Natural killer cell (primary cell): ENCODE data around the gene ZNF341. TPM values are rescaled to one million over a fixed set of nuclear protein-coding genes. Genes with fewer than 3 reads are reported as not detected.

Experiments used
- ATAC-seq, 3 donors: fragments of 150-1000 bp in 2 of 3; fragments of 200-7000 bp in 1 of 3; cut with Tn5 transposase; 1 replicate in 1 of 3; 2 replicates in 2 of 3; pipeline ENCODE4 v1.10.0; 2021; ENCODE audit warnings: mild to moderate bottlenecking in 2 of 3, moderate library complexity in 2 of 3
- DNase-seq, 2 donors: peaks; one replicate each; pipeline versions ENCODE4 v3.0.0 to v3.0.0-alpha.2; 2013 to 2021; ENCODE audit warnings: mixed read lengths in 1 of 2
- H3K27ac ChIP-seq: one replicate; pipeline ENCODE4 v1.5.1; 2013; ENCODE audit warnings: mild to moderate bottlenecking, low read length
- H3K27me3 ChIP-seq: one replicate; pipeline ENCODE4 v1.6.1; 2013; ENCODE audit warnings: low read length; ENCODE audit not compliant: control insufficient read depth, insufficient read depth
- H3K36me3 ChIP-seq: one replicate; pipeline ENCODE4 v1.6.1; 2013; ENCODE audit warnings: low read length; ENCODE audit not compliant: control insufficient read depth, insufficient read depth
- H3K4me1 ChIP-seq: one replicate; pipeline ENCODE4 v1.6.1; 2013; ENCODE audit warnings: low read length; ENCODE audit not compliant: control insufficient read depth, insufficient read depth
- H3K4me3 ChIP-seq: one replicate; pipeline ENCODE4 v1.5.1; 2013; ENCODE audit warnings: low read length
- H3K9me3 ChIP-seq: one replicate; pipeline ENCODE4 v1.6.1; 2013; ENCODE audit warnings: low read length; ENCODE audit not compliant: control insufficient read depth, insufficient read depth
- H3K27ac Mint-ChIP-seq, 2 donors: one replicate each; pipeline ENCODE4 v1.8.0; 2022; ENCODE audit warnings: mild to moderate bottlenecking in 2 of 2, mixed read lengths in 2 of 2, moderate library complexity in 1 of 2
- H3K27me3 Mint-ChIP-seq, 2 donors: one replicate each; pipeline ENCODE4 v1.8.0; 2022; ENCODE audit warnings: low read depth in 2 of 2, mixed read lengths in 2 of 2
- H3K36me3 Mint-ChIP-seq: one replicate; pipeline ENCODE4 v1.8.0; 2022; ENCODE audit warnings: mixed read lengths
- H3K4me1 Mint-ChIP-seq, 2 donors: one replicate each; pipeline ENCODE4 v1.8.0; 2022; ENCODE audit warnings: mixed read lengths in 2 of 2
- H3K4me3 Mint-ChIP-seq: one replicate; pipeline ENCODE4 v1.8.0; 2022; ENCODE audit warnings: mild to moderate bottlenecking, moderate library complexity, mixed read lengths
- H3K9me3 Mint-ChIP-seq, 2 donors: one replicate each; pipeline ENCODE4 v1.8.0; 2022; ENCODE audit warnings: mixed read lengths in 2 of 2
- WGBS: methylation state at CpG from one replicate; pipeline ENCODE4 v1.1.7; 2013; ENCODE audit warnings: missing lambda C conversion rate; ENCODE audit not compliant: insufficient coverage; 5-methylcytosine and 5-hydroxymethylcytosine counted together
- intact Hi-C: fragments of 100-400 bp; cut with micrococcal nuclease; formaldehyde crosslinking; loops from one replicate; pipeline ENCODE4 v1.14.2; 2022
- total RNA-seq, 4 donors: library from RNA; stranded (reverse); fragments of 120-200 nt in 1 of 4; gene quantifications; one replicate each; pipeline versions ENCODE4 v1.2.3 to v1.2.4, GENCODE V29; 2013 to 2022
- TF ChIP-seq, protein P1 (sequence below): fragments of 200-600 bp; IDR thresholded peaks from one replicate; pipeline ENCODE4 v1.8.0; 2022; ENCODE audit warnings: antibody characterized with exemption

Gene ZNF341
- total RNA-seq, 3 donors from 2014 or later (not counting 1 experiment from before 2014, with no cell fraction given) = 3.6 to 5.1 (median 4.3) TPM

DNA sequence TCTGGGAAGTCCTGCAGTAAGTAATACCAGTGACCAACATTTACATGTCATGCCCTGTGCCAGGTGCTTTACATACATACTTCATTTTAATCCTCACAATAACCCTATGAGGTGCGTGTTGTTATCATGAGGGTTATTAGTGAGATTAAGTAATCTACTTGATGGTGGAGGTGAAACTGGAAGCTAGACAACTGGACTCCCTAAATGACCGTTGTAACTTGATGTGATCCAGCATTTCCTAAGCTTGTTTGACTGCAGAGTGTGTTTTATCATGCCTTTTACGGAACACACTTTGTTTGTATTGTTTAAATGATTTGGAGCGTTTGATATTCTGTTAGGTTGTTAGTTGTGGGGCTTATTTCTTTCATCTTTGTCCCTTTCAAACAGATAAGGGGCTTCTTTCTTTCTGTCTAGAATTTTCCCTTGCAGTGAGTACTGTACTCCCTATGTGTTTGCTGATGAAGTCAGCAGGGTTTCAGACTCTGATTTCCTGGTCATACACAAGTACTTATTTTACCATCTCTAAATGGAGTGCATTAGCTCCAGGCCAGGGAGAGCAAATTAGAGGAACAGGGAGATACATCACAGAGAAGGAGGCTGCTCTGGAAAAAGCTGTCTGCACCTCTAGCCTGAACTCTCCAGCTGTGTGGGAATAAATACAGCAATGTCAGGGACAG is 109.1 kb downstream of the ZNF341 start:
- ATAC-seq = no peak
- TF ChIP-seq, protein P1, sequence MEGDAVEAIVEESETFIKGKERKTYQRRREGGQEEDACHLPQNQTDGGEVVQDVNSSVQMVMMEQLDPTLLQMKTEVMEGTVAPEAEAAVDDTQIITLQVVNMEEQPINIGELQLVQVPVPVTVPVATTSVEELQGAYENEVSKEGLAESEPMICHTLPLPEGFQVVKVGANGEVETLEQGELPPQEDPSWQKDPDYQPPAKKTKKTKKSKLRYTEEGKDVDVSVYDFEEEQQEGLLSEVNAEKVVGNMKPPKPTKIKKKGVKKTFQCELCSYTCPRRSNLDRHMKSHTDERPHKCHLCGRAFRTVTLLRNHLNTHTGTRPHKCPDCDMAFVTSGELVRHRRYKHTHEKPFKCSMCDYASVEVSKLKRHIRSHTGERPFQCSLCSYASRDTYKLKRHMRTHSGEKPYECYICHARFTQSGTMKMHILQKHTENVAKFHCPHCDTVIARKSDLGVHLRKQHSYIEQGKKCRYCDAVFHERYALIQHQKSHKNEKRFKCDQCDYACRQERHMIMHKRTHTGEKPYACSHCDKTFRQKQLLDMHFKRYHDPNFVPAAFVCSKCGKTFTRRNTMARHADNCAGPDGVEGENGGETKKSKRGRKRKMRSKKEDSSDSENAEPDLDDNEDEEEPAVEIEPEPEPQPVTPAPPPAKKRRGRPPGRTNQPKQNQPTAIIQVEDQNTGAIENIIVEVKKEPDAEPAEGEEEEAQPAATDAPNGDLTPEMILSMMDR = no peak
- H3K4me3 Mint-ChIP-seq = no peak overlapping the region

DNA sequence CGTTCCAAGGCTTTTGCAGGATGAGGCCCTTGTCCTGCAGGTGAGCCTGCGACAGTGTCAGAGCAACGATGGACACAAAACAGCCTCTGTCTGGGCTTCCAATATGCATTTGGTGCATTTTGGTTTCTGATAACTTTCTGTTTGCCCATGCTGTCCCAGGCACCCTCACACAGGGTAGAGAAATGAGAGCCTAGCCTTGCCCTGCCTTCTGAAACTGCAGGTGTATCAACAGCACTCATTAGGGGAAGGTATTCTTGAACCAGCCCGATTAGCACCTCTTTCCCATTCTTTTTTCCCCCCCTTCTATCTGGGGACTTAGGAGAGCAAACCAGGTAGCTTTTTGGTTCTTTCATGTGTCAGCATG is 109.6 kb downstream of the ZNF341 start:
- Mint-ChIP-seq H3K36me3 (no peaks in the 10 kb centered on the region), H3K27ac (peak overlapping the region in 1 of 2 donors; percentile 35), H3K27me3 (no peaks in the 10 kb centered on the region), H3K9me3 (no peaks in the 10 kb centered on the region), H3K4me1 (peaks cover 78 to 86% of the 10 kb centered on the region in 2 donors), H3K4me3 (no peak overlapping the region)
- Histone ChIP-seq H3K27ac (no peak overlapping the region), H3K36me3 (peaks cover under 1% of the 10 kb centered on the region), H3K27me3 (no peaks in the 10 kb centered on the region), H3K9me3 (no peaks in the 10 kb centered on the region), H3K4me3 (no peak overlapping the region), H3K4me1 (peaks cover 50% of the 10 kb centered on the region)
- ATAC-seq = no peak
- intact Hi-C loops = no loop called here
- 95% methylated on average over 4 of the region's 4 CpGs for WGBS
- DNase-seq = no peak
- TF ChIP-seq, protein P1 = no peak

More for the DNA sequence above, 109.1 kb downstream of the ZNF341 start:
- Mint-ChIP-seq H3K9me3 (no peaks in the 10 kb centered on the region), H3K27me3 (no peaks in the 10 kb centered on the region), H3K4me1 (peaks cover 78 to 86% of the 10 kb centered on the region in 2 donors), H3K36me3 (no peaks in the 10 kb centered on the region), H3K27ac (peak overlapping the region in 1 of 2 donors; percentile 35)
- Histone ChIP-seq H3K4me3 (no peak overlapping the region), H3K27me3 (no peaks in the 10 kb centered on the region), H3K36me3 (peaks cover 3% of the 10 kb centered on the region), H3K27ac (no peak overlapping the region), H3K9me3 (no peaks in the 10 kb centered on the region), H3K4me1 (peaks cover 48% of the 10 kb centered on the region)
- intact Hi-C loops = no loop called here
- 96% methylated on average over 3 of the region's 4 CpGs for WGBS
- no peak for DNase-seq

Other genes with a start within 250 kb of the ZNF341 start
- 10 to 100 TPM; 16.5 to 27.5 (median 18.5) TPM for gene CBFA2T2, start 241.9 kb upstream of the ZNF341 start, total RNA-seq
- under 1 TPM; 0.25 to 0.41 (median 0.33) TPM for gene C20orf144, start 69.7 kb upstream of the ZNF341 start, total RNA-seq
- gene ACTL10, start 65.1 kb upstream of the ZNF341 start, total RNA-seq = 1 to 10 TPM in 2 of 3 donors, under 1 TPM in 1; 0.80 to 2.2 (median 1.1) TPM
- gene NECAB3, start 57.6 kb upstream of the ZNF341 start, total RNA-seq = 10 to 100 TPM in 2 of 3 donors, 1 to 10 TPM in 1; 9.7 to 18.1 (median 13.4) TPM
- gene E2F1, start 45.6 kb upstream of the ZNF341 start, total RNA-seq = 1 to 10 TPM; 4.6 to 5.6 (median 4.7) TPM
- 1 to 10 TPM; 4.7 to 6.6 (median 6.2) TPM for gene PXMP4, start 11.7 kb upstream of the ZNF341 start, total RNA-seq
- gene CHMP4B, start 79.4 kb downstream of the ZNF341 start, total RNA-seq = 10 to 100 TPM; 63.7 to 74.0 (median 70.0) TPM